Epithelial cell of alveolus of lung (primary cell): Measurements from ENCODE around the gene FLT3LG. TPM values are rescaled to one million over a fixed set of nuclear protein-coding genes. Genes with fewer than 3 reads are reported as not detected.

Experiments used
- total RNA-seq: library from RNA; depleted of rRNA; stranded (reverse); fragments of >200 nt; gene quantifications from 2 replicates; pipeline ENCODE4 v1.2.1, GENCODE V29; 2015

FLT3LG gene, protein sequence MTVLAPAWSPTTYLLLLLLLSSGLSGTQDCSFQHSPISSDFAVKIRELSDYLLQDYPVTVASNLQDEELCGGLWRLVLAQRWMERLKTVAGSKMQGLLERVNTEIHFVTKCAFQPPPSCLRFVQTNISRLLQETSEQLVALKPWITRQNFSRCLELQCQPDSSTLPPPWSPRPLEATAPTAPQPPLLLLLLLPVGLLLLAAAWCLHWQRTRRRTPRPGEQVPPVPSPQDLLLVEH
- total RNA-seq: 3.5 and 4.8 TPM in 2 replicates

DNA sequence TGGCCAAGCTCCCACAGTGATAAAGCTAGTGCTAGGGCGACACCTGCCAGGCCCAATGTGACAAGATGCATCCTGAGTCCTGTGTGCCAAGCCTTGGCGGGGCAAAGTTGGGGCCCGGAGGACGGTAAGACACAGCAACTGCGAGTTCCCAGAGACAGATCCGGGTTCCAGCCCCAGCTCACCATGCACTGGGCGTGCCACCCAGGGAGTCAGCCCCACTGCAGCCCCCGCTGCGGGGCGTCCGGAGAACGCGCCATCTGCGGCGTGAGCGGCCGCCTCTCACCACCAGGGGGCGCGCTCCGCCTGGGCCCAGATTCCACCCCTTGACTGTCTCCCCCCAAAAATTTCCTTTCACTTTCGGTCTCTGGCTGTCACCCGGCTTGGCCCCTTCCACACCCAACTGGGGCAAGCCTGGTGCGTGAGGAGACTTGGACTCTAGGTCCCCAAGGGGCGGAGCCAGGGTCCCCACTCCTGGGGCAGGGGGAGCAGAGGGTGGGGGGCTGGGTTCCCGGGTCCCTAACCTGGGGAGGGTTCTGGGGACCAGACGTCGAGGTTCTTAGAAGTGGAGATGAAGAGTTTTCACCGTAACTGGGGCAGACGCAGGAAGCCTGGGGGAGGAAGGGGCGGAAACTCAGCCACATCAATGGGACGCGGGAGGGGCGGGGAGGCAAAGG lies at the start of gene FLT3LG:
FLT3LG (plus strand) TSS at position 348 of the 674 bp plus-strand sequence. CDS start 425 bp downstream, outside the sequence.

DNA sequence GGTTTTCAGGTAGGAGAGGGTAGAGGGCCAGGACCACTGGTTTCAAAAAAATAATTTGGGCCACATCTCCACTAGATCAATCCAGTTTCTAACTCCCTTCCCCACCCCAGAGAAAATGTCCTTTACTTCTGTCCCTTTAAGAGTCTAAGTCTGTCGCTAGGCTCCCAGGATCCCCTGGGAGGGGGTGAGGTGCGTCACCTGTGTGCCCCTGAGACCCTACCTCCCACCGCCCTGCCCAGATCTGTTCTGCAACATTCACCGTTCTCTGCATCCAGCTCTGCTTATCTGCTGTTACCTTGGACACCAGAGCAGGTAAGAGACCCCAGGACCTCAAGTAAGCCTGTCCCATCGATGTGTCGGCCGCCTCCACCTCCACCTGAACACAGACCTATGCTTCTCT lies 48.8 kb upstream of the FLT3LG start, which contains the start of gene GFY:
GFY (plus strand) TSS at position 211 of the 400 bp plus-strand sequence. CDS start 1,043 bp downstream, outside the sequence.

DNA sequence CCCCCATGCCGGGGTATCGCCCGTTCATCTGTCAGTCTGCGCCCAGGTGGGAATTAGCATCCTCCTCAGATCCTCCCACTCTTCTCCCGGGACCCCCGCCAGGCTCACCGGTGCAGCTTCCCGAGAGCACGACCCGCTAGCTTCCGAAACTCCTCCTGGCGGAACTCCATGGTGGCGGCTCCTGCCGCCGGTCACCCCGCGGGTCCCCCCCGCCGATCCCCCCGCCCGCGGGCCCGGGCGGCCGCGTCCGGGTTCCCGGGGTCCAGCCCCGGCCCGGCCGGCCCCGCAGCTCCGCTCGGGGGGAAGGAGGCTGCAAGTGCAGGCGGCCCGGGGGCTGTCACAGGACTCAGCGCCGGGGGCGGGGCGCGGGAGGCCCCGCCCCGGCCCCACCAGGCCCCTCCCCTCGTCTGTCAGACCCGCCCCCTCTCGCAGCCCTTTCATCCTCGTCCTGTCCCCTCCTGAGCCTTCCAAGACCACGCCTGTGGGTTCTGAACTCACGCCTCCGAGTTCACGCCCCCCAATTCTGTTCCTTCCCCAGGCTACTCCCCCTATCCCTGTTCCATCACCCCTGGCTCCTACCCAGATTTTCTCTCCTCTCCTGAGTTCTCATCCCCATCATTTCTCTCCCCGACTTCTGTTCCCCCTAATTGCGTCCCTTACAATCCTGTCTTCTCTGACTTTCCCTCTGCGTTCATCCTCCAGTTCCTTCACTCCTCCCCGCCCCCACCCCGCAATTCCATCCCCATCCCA lies 32.6 kb upstream of the FLT3LG start, which contains the start of gene SLC17A7:
SLC17A7 (minus strand) TSS at position 318 of the 750 bp plus-strand sequence; CDS start at position 170, 148 bp downstream.

DNA sequence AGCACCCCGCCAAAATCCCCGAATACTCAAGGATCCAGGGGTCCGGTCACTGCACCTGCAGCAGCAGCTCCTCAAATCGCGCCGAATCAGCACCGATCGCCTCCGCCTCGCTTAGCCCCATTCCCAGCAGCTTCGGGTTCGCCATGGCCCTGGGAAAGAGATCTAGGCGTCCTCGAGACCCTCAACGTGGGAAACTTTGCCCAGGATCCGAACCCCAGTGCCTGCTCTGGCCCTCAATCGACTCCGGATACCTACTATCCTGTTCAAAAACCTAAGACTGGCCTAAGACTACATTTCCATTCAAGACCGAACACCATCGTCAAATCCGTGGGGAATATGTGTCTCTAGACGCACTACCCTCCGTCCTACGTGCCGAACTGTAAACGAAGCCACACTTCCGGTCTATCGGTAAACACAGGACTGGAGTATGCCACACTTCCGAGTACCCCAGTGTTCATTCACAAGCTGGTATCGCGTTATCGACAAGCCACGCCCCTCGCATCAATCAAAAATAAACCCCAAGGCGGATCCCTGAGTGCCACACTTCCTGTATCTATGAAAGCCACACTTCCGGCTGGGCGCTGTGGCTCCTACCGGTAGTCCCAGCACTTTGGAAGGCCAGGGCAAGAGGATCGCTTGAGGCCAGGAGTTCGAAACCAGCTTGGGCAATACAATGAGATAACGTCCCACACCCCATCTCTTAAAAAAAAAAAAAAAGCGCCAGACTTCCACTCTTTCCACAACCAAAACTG lies 22.4 kb upstream of the FLT3LG start, which contains the start of gene PIH1D1:
PIH1D1 (minus strand) TSS at position 385 of the 752 bp plus-strand sequence; CDS start at position 145, 240 bp downstream.

DNA sequence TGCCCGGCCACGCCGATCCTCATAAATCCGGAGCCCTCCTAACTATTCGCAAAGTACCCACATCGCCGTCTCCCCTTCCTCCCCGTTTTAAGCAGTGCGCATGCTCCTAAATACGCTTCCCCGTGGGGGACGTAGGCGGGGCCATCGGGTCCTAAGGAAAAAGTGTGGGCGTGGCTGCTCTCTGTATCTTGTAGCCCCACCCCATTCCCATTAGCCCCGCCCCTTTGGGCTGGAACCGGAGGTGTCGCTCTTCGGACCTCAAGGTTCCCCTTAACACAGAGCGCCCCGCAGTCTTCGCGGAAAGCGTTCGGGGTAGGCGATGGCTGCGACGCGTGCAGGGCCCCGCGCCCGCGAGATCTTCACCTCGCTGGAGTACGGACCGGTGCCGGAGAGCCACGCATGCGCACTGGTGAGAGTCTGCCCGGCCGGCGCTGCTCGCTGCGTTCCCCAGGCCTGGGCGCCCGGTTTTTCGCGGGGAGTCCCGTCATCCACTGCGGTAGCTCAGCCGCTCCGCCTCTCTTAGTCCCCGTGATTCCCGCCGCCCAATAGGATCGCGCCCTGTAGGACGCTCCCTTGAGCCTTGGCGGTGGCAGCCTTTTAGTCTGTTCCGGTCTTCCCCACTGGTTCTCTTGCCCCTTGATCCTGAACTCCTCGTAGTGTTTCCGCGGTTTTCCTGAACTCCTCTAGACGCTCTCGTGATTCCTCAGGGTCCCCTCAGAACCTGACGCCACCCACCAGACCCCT lies 20.8 kb upstream of the FLT3LG start, which contains the start of gene ALDH16A1:
ALDH16A1 (plus strand) TSS at position 213 of the 744 bp plus-strand sequence; CDS start at position 320, 107 bp downstream.

DNA sequence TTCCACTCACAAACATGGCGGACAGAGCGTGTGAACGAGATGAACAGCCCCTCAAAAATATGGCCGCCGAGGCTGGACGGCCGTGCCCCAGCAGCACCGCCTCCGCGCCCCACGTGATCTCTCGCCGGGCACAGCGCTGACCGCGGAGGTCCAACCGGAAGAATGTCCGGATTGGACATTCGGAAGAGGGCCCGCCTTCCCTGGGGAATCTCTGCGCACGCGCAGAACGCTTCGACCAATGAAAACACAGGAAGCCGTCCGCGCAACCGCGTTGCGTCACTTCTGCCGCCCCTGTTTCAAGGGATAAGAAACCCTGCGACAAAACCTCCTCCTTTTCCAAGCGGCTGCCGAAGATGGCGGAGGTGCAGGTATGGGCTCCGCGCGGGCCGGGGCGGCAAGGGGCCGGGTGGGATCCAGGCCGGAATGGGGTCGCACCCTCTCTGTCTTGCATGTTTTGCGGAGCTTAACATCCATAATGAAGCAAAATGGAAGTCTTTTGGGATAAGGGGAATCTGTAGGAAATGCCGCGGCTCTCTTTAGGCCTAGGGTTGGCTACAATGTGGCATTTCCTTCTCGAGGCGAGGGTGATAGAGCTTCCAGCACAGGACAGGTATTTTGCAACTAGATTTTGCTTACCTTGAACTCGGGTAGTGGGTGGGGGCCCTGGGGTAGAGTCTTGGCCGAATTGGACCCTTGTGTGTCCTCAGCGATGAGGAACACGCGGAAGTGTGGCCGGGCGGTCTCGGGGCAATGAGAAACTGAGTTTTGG lies 13.4 kb downstream of the FLT3LG start, which contains the start of gene RPL13A:
RPL13A (plus strand) TSS at position 332 of the 769 bp plus-strand sequence; CDS start at position 354, 22 bp downstream.

Other genes starting within 250 kb of the FLT3LG start
- gene SLC6A16, start 149.0 kb upstream of the FLT3LG start, total RNA-seq: 0.08 TPM in 1 of 2 replicates, not detected in the other
- not detected in 2 replicates for gene CD37, start 138.8 kb upstream of the FLT3LG start, total RNA-seq
- gene TEAD2, start 111.8 kb upstream of the FLT3LG start, total RNA-seq: 56.4 and 70.2 TPM in 2 replicates
- 1.2 and 2.1 TPM in 2 replicates for gene DKKL1, start 110.3 kb upstream of the FLT3LG start, total RNA-seq
- gene KASH5, start 86.0 kb upstream of the FLT3LG start, total RNA-seq: not detected in 2 replicates
- not detected in 2 replicates for gene PTH2, start 50.8 kb upstream of the FLT3LG start, total RNA-seq
- gene GFY, start 48.8 kb upstream of the FLT3LG start, total RNA-seq: not detected in 2 replicates
- gene SLC17A7, start 32.7 kb upstream of the FLT3LG start, total RNA-seq: not detected in 2 replicates
- 88.8 and 114 TPM in 2 replicates for gene PIH1D1, start 22.4 kb upstream of the FLT3LG start, total RNA-seq
- gene ALDH16A1, start 21.0 kb upstream of the FLT3LG start, total RNA-seq: 15.3 and 34.4 TPM in 2 replicates
- gene RPL13A, start 13.4 kb downstream of the FLT3LG start, total RNA-seq: 3,720 and 4,767 TPM in 2 replicates
- 3,676 and 7,959 TPM in 2 replicates for gene RPS11, start 22.2 kb downstream of the FLT3LG start, total RNA-seq
- 70.7 and 127 TPM in 2 replicates for gene FCGRT, start 38.4 kb downstream of the FLT3LG start, total RNA-seq
- gene RCN3, start 53.8 kb downstream of the FLT3LG start, total RNA-seq: 108 and 253 TPM in 2 replicates
- gene NOSIP, start 106.3 kb downstream of the FLT3LG start, total RNA-seq: 80.7 and 83.4 TPM in 2 replicates
- 2.1 and 4.5 TPM in 2 replicates for gene PRRG2, start 107.1 kb downstream of the FLT3LG start, total RNA-seq
- gene PRR12, start 117.0 kb downstream of the FLT3LG start, total RNA-seq: 7.4 and 16.8 TPM in 2 replicates
- 64.0 and 122 TPM in 2 replicates for gene RRAS, start 165.9 kb downstream of the FLT3LG start, total RNA-seq
- gene SCAF1, start 168.0 kb downstream of the FLT3LG start, total RNA-seq: 29.5 and 39.8 TPM in 2 replicates
- gene IRF3, start 191.6 kb downstream of the FLT3LG start, total RNA-seq: 43.8 and 83.4 TPM in 2 replicates
- 12.6 and 19.8 TPM in 2 replicates for gene BCL2L12, start 191.7 kb downstream of the FLT3LG start, total RNA-seq
- gene PRMT1, start 203.1 kb downstream of the FLT3LG start, total RNA-seq: 174 and 372 TPM in 2 replicates
- gene ADM5, start 215.4 kb downstream of the FLT3LG start, total RNA-seq: 1.7 and 2.9 TPM in 2 replicates
- gene CPT1C, start 216.9 kb downstream of the FLT3LG start, total RNA-seq: 15.8 and 50.0 TPM in 2 replicates